ENCODE data around the gene MCTP2. TPM values are rescaled to one million over a fixed set of nuclear protein-coding genes. Genes with fewer than 3 reads are reported as not detected.

Gene MCTP2
- total RNA-seq, 1 experiment from 2014 or later = 0.15 TPM

GRCh38 chr15:94460624-94461023 lies 229.3 kb downstream of the MCTP2 start:
- CTCF ChIA-PET = no interaction called here
- H3K4me3 ChIP-seq (ENCODE audit: low read depth in 2 of 2, low read length in 2 of 2) = no peak overlapping the region
- BruUV-seq (replicated peaks) = no TSS peak
- TF ChIP-seq, protein P1, sequence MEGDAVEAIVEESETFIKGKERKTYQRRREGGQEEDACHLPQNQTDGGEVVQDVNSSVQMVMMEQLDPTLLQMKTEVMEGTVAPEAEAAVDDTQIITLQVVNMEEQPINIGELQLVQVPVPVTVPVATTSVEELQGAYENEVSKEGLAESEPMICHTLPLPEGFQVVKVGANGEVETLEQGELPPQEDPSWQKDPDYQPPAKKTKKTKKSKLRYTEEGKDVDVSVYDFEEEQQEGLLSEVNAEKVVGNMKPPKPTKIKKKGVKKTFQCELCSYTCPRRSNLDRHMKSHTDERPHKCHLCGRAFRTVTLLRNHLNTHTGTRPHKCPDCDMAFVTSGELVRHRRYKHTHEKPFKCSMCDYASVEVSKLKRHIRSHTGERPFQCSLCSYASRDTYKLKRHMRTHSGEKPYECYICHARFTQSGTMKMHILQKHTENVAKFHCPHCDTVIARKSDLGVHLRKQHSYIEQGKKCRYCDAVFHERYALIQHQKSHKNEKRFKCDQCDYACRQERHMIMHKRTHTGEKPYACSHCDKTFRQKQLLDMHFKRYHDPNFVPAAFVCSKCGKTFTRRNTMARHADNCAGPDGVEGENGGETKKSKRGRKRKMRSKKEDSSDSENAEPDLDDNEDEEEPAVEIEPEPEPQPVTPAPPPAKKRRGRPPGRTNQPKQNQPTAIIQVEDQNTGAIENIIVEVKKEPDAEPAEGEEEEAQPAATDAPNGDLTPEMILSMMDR (IDR thresholded peaks at IDR 0.05) = no peak
- no peak for TF ChIP-seq TCF7L2 (IDR thresholded peaks at IDR 0.05; ENCODE audit: low read depth, low read length)
- TF ChIP-seq POLR2AphosphoS5 (IDR thresholded peaks at IDR 0.05; ENCODE audit: low read depth, low read length) = no peak
- TF ChIP-seq SIN3A (IDR thresholded peaks at IDR 0.05; ENCODE audit: borderline replicate concordance, insufficient read depth, low read depth, low read length) = no peak
- TF ChIP-seq, protein P2, sequence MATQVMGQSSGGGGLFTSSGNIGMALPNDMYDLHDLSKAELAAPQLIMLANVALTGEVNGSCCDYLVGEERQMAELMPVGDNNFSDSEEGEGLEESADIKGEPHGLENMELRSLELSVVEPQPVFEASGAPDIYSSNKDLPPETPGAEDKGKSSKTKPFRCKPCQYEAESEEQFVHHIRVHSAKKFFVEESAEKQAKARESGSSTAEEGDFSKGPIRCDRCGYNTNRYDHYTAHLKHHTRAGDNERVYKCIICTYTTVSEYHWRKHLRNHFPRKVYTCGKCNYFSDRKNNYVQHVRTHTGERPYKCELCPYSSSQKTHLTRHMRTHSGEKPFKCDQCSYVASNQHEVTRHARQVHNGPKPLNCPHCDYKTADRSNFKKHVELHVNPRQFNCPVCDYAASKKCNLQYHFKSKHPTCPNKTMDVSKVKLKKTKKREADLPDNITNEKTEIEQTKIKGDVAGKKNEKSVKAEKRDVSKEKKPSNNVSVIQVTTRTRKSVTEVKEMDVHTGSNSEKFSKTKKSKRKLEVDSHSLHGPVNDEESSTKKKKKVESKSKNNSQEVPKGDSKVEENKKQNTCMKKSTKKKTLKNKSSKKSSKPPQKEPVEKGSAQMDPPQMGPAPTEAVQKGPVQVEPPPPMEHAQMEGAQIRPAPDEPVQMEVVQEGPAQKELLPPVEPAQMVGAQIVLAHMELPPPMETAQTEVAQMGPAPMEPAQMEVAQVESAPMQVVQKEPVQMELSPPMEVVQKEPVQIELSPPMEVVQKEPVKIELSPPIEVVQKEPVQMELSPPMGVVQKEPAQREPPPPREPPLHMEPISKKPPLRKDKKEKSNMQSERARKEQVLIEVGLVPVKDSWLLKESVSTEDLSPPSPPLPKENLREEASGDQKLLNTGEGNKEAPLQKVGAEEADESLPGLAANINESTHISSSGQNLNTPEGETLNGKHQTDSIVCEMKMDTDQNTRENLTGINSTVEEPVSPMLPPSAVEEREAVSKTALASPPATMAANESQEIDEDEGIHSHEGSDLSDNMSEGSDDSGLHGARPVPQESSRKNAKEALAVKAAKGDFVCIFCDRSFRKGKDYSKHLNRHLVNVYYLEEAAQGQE (IDR thresholded peaks at IDR 0.05; ENCODE audit: insufficient read depth in 1 of 2, low read depth in 2 of 2, low read length in 1 of 2) = no peak
- H3K4me1 ChIP-seq (ENCODE audit: control insufficient read depth, insufficient read depth, low read length) = no peaks in the 10 kb centered on the region
- no peaks in the 10 kb centered on the region for H3K36me3 ChIP-seq (ENCODE audit: control insufficient read depth, insufficient read depth, low read length)
- POLR2A ChIA-PET = no interaction called here
- no peak for ATAC-seq
- in situ Hi-C loops (cut with HindIII; ENCODE audit: low pct_unique_long_range_greater_than_20kb, low sequenced_read_pairs) = no loop called here
- intact Hi-C loops (cut with micrococcal nuclease; ENCODE audit: unreplicated experiment) = no loop called here
- DNase-seq (ENCODE audit: low read depth, low spot score) = no peak
- no peaks in the 10 kb centered on the region for H3K9me3 ChIP-seq (ENCODE audit: control insufficient read depth, insufficient read depth, low read depth, low read length)
- no peak overlapping the region for H3K27ac ChIP-seq (ENCODE audit: low read length)
- no peaks in the 10 kb centered on the region for H3K27me3 ChIP-seq (ENCODE audit: control insufficient read depth, insufficient read depth, low read length)

DNA sequence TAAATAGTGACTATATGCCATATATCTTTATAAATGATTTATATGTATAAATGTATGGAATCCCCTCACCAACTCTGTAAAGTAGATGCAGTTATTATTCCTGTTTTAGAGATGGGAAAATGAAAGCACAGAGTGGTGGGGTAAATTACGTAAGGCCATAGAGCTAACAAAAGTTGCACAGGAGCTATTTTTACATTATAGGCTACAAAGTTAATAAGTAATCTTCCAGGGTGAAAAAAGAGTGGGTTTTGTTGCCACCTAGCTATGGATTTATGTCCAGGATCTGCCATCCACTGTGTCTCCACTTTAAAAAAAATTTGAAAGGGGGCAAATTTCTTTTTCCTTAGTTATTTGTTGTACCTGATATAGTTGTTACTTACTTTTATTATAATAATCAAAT lies 235.7 kb downstream of the MCTP2 start:
- no peak for DNase-seq (ENCODE audit: low read depth, low spot score)
- Histone ChIP-seq H3K4me1 (ENCODE audit: control insufficient read depth, insufficient read depth, low read length) (no peaks in the 10 kb centered on the region), H3K36me3 (ENCODE audit: control insufficient read depth, insufficient read depth, low read length) (no peaks in the 10 kb centered on the region), H3K4me3 (ENCODE audit: low read depth in 2 of 2, low read length in 2 of 2) (no peak overlapping the region), H3K27me3 (ENCODE audit: control insufficient read depth, insufficient read depth, low read length) (no peaks in the 10 kb centered on the region), H3K27ac (ENCODE audit: low read length) (no peak overlapping the region), H3K9me3 (ENCODE audit: control insufficient read depth, insufficient read depth, low read depth, low read length) (no peaks in the 10 kb centered on the region)
- POLR2A ChIA-PET = no interaction called here
- no TSS peak for BruUV-seq (replicated peaks)
- ATAC-seq = no peak
- intact Hi-C loops (cut with micrococcal nuclease; ENCODE audit: unreplicated experiment) = no loop called here
- CTCF ChIA-PET = no interaction called here
- in situ Hi-C loops (cut with HindIII; ENCODE audit: low pct_unique_long_range_greater_than_20kb, low sequenced_read_pairs) = no loop called here
- TF ChIP-seq SIN3A (IDR thresholded peaks at IDR 0.05; ENCODE audit: borderline replicate concordance, insufficient read depth, low read depth, low read length) = no peak
- TF ChIP-seq, protein P1 (IDR thresholded peaks at IDR 0.05) = no peak
- TF ChIP-seq, protein P2 (IDR thresholded peaks at IDR 0.05; ENCODE audit: insufficient read depth in 1 of 2, low read depth in 2 of 2, low read length in 1 of 2) = no peak
- TF ChIP-seq TCF7L2 (IDR thresholded peaks at IDR 0.05; ENCODE audit: low read depth, low read length) = no peak
- no peak for TF ChIP-seq POLR2AphosphoS5 (IDR thresholded peaks at IDR 0.05; ENCODE audit: low read depth, low read length)

Data from Panc1 (cell line).